Osteoblast (primary cell): ENCODE measurements around the gene TMC7. TPM values are rescaled to one million over a fixed set of nuclear protein-coding genes. Genes with fewer than 3 reads are reported as not detected.

Source experiments
- DNase-seq: peaks from one replicate; pipeline ENCODE4 v3.0.0; 2011; ENCODE audit warnings: low spot score, mixed read lengths; ENCODE audit not compliant: insufficient read length; ENCODE audit errors: missing footprints
- H2AFZ ChIP-seq: 2 replicates; pipeline ENCODE4 v1.6.0; 2011; ENCODE audit warnings: mild to moderate bottlenecking, low read length
- H3K27ac ChIP-seq: 2 replicates; pipeline ENCODE4 v1.5.1; 2011; ENCODE audit warnings: mild to moderate bottlenecking, low read depth, low read length, moderate library complexity
- H3K27me3 ChIP-seq: 2 replicates; pipeline ENCODE4 v1.6.0; 2012; ENCODE audit warnings: mild to moderate bottlenecking, control low read depth, inconsistent platforms, low read length, moderate library complexity; ENCODE audit not compliant: insufficient read depth
- H3K36me3 ChIP-seq: 2 replicates; pipeline ENCODE4 v1.5.1; 2011; ENCODE audit warnings: mild to moderate bottlenecking, low read length, control low read depth, moderate library complexity; ENCODE audit not compliant: insufficient read depth
- H3K4me1 ChIP-seq: 2 replicates; pipeline ENCODE4 v1.5.1; 2011; ENCODE audit warnings: mild to moderate bottlenecking, low read length, control low read depth, moderate library complexity; ENCODE audit not compliant: insufficient read depth
- H3K4me2 ChIP-seq: 2 replicates; pipeline ENCODE4 v1.6.0; 2011; ENCODE audit warnings: mild to moderate bottlenecking, low read length; ENCODE audit not compliant: insufficient read depth
- H3K4me3 ChIP-seq: fragments of 200-600 bp; sonication (generic); 3 replicates; pipeline ENCODE4 v1.5.1; 2012; ENCODE audit warnings: mild to moderate bottlenecking, low read length, inconsistent platforms; ENCODE audit not compliant: insufficient read depth
- H3K79me2 ChIP-seq: 2 replicates; pipeline ENCODE4 v1.6.0; 2012; ENCODE audit warnings: mild to moderate bottlenecking, low read length, control low read depth, inconsistent platforms; ENCODE audit not compliant: insufficient read depth
- H3K9me3 ChIP-seq: 2 replicates; pipeline ENCODE4 v1.5.1; 2011; ENCODE audit warnings: low read depth, low read length, control low read depth
- H4K20me1 ChIP-seq: 2 replicates; pipeline ENCODE4 v1.6.0; 2012; ENCODE audit warnings: mild to moderate bottlenecking, low read length, control low read depth; ENCODE audit not compliant: insufficient read depth
- CTCF ChIP-seq: IDR thresholded peaks from 2 replicates; pipeline ENCODE4 v1.5.1; 2011; ENCODE audit warnings: mild to moderate bottlenecking, low read depth, low read length, moderate library complexity; ENCODE audit errors: extremely low read depth
- total RNA-seq: library from RNA; depleted of rRNA; stranded (reverse); fragments of >200 nt; gene quantifications from 2 replicates; pipeline ENCODE4 v1.2.3, GENCODE V29; 2012

The TMC7 gene
- total RNA-seq, 1 donor = 1.1 TPM

GRCh38 chr16:19027416-19027815, 43.7 kb downstream of the TMC7 start:
- Histone ChIP-seq H3K4me3 (no peak overlapping the region), H3K9me3 (no peaks in the 10 kb centered on the region), H3K27me3 (no peaks in the 10 kb centered on the region), H4K20me1 (no peaks in the 10 kb centered on the region), H3K4me1 (no peaks in the 10 kb centered on the region), H3K36me3 (no peaks in the 10 kb centered on the region), H2AFZ (no peak overlapping the region), H3K4me2 (no peak overlapping the region), H3K27ac (no peak overlapping the region), H3K79me2 (no peaks in the 10 kb centered on the region)
- DNase-seq = no peak
- TF ChIP-seq CTCF = no peak

GRCh38 chr16:19029980-19030379, 46.2 kb downstream of the TMC7 start:
- Histone ChIP-seq H3K27ac (no peak overlapping the region), H3K9me3 (no peaks in the 10 kb centered on the region), H3K4me3 (no peak overlapping the region), H3K79me2 (no peaks in the 10 kb centered on the region), H3K36me3 (no peaks in the 10 kb centered on the region), H3K27me3 (no peaks in the 10 kb centered on the region), H3K4me2 (no peak overlapping the region), H4K20me1 (no peaks in the 10 kb centered on the region), H2AFZ (no peak overlapping the region), H3K4me1 (no peaks in the 10 kb centered on the region)
- no peak for TF ChIP-seq CTCF
- no peak for DNase-seq

- no peaks in the 10 kb centered on the region for H3K79me2 ChIP-seq
- no peaks in the 10 kb centered on the region for H3K27me3 ChIP-seq
- no peak for DNase-seq
- no peaks in the 10 kb centered on the region for H4K20me1 ChIP-seq
- H3K4me1 ChIP-seq = no peaks in the 10 kb centered on the region
- no peaks in the 10 kb centered on the region for H3K9me3 ChIP-seq
- no peak overlapping the region for H3K4me3 ChIP-seq
- H3K36me3 ChIP-seq = no peaks in the 10 kb centered on the region
- no peak overlapping the region for H3K27ac ChIP-seq
- no peak overlapping the region for H2AFZ ChIP-seq
- H3K4me2 ChIP-seq = no peak overlapping the region
- no peak for TF ChIP-seq CTCF
These were observed 48.0 kb downstream of the TMC7 start for GRCh38 chr16:19031738-19032137.

- no peak for TF ChIP-seq CTCF
- no peaks in the 10 kb centered on the region for H3K79me2 ChIP-seq
These were observed 50.0 kb downstream of the TMC7 start for GRCh38 chr16:19033761-19034160.

More at GRCh38 chr16:19033761-19034160, 50.0 kb downstream of the TMC7 start:
- no peaks in the 10 kb centered on the region for H3K36me3 ChIP-seq
- DNase-seq = no peak
- no peaks in the 10 kb centered on the region for H3K27me3 ChIP-seq
- no peak overlapping the region for H3K4me2 ChIP-seq
- no peaks in the 10 kb centered on the region for H4K20me1 ChIP-seq
- H3K4me3 ChIP-seq = no peak overlapping the region
- H2AFZ ChIP-seq = no peak overlapping the region
- H3K4me1 ChIP-seq = no peaks in the 10 kb centered on the region
- no peaks in the 10 kb centered on the region for H3K9me3 ChIP-seq
- H3K27ac ChIP-seq = no peak overlapping the region
